GM12891 (cell line): ENCODE data around the gene SVOP.

Experiments
- PAX5 ChIP-seq: IDR thresholded peaks from 2 replicates; pipeline ENCODE4 v1.6.1; 2011; ENCODE audit warnings: low read length, moderate library complexity, mild to moderate bottlenecking; ENCODE audit not compliant: insufficient read depth, severe bottlenecking
- POLR2A ChIP-seq: IDR thresholded peaks from 2 replicates; pipeline ENCODE4 v1.6.1; 2011; ENCODE audit warnings: low read depth, low read length, control low read depth
- POLR2AphosphoS5 ChIP-seq: IDR thresholded peaks from 2 replicates; pipeline ENCODE4 v1.6.1; 2011; ENCODE audit warnings: low read depth, low read length, control low read depth
- POU2F2 ChIP-seq: IDR thresholded peaks from 2 replicates; pipeline ENCODE4 v1.6.1; 2011; ENCODE audit warnings: low read depth, mild to moderate bottlenecking, control low read depth, low read length, moderate library complexity
- SPI1 ChIP-seq: IDR thresholded peaks from 2 replicates; pipeline ENCODE4 v1.6.1; 2011; ENCODE audit warnings: low read depth, low read length, control low read depth
- TAF1 ChIP-seq: IDR thresholded peaks from 2 replicates; pipeline ENCODE4 v1.6.1; 2011; ENCODE audit warnings: low read depth, low read length, control low read depth

GRCh38 chr12:108890208-108890607, 130.7 kb downstream of the SVOP start:
- TF ChIP-seq POLR2AphosphoS5 = no peak
- TF ChIP-seq TAF1 = no peak
- TF ChIP-seq POLR2A = no peak
- TF ChIP-seq POU2F2 = no peak
- TF ChIP-seq SPI1 = no peak
- TF ChIP-seq PAX5 = no peak
